GM18868 (cell line): ENCODE measurements around the gene MAK.
"Not testable (repeated sequence)": the region's sequence is repeated elsewhere in the genome, so short reads cannot be mapped to it uniquely, and the experiment has no call there.

Source experiments
- ATAC-seq: cut with Tn5 transposase; IDR thresholded peaks from one replicate; pipeline ENCODE4 v1.9.1; 2021; ENCODE audit warnings: mild to moderate bottlenecking, moderate library complexity; ENCODE audit not compliant: unreplicated experiment

Gene MAK

GRCh38 chr6:10792101-10792500 is 46.2 kb downstream of the MAK start:
- no peak for ATAC-seq

- no peak for ATAC-seq
These were observed 46.7 kb downstream of the MAK start for GRCh38 chr6:10791673-10792072.

- ATAC-seq = no peak
These were observed 59.3 kb downstream of the MAK start for GRCh38 chr6:10779076-10779475.

- ATAC-seq = no peak
These were observed 60.1 kb downstream of the MAK start for GRCh38 chr6:10778230-10778629.

GRCh38 chr6:10771371-10771894 is 66.9 kb downstream of the MAK start:
- ATAC-seq = no peak

GRCh38 chr6:10769419-10769818 is 68.9 kb downstream of the MAK start:
- no peak for ATAC-seq

- no peak for ATAC-seq
These were observed 75.3 kb downstream of the MAK start for GRCh38 chr6:10763006-10763405.

- ATAC-seq = no peak
These were observed 78.4 kb downstream of the MAK start for GRCh38 chr6:10759884-10760329.

- peak; percentile 84 for ATAC-seq
These were observed 79.0 kb downstream of the MAK start for GRCh38 chr6:10759312-10759839.

GRCh38 chr6:10756085-10756484 is 82.3 kb downstream of the MAK start:
- ATAC-seq = no peak

GRCh38 chr6:10751757-10752156 is 86.6 kb downstream of the MAK start:
- not testable (repeated sequence) for ATAC-seq

GRCh38 chr6:10750568-10750967 is 87.8 kb downstream of the MAK start:
- not testable (repeated sequence) for ATAC-seq

GRCh38 chr6:10749734-10750133 is 88.6 kb downstream of the MAK start:
- ATAC-seq = no peak

GRCh38 chr6:10747251-10747972 is 90.9 kb downstream of the MAK start, which contains the start of gene TMEM14B:
Gene TMEM14B, plus strand, starts transcription at chr6:10747805. Its CDS starts 1,441 bp downstream, at chr6:10749246.
- peak; percentile 97 for ATAC-seq

GRCh38 chr6:10746915-10747250 is 91.5 kb downstream of the MAK start:
- no peak for ATAC-seq

GRCh38 chr6:10745116-10745515 is 93.2 kb downstream of the MAK start:
- no peak for ATAC-seq

- ATAC-seq = no peak
These were observed 94.8 kb downstream of the MAK start for GRCh38 chr6:10743515-10743914.

GRCh38 chr6:10742251-10742650 is 96.1 kb downstream of the MAK start:
- no peak for ATAC-seq

- ATAC-seq = not testable (repeated sequence)
These were observed 96.7 kb downstream of the MAK start for GRCh38 chr6:10741643-10742042.

GRCh38 chr6:10740061-10740460 is 98.3 kb downstream of the MAK start:
- ATAC-seq = no peak

GRCh38 chr6:10736731-10737130 is 101.6 kb downstream of the MAK start:
- no peak for ATAC-seq

- no peak for ATAC-seq
These were observed 104.5 kb downstream of the MAK start for GRCh38 chr6:10733863-10734262.
